Measurements from ENCODE around the gene NELFB.

The NELFB gene

DNA sequence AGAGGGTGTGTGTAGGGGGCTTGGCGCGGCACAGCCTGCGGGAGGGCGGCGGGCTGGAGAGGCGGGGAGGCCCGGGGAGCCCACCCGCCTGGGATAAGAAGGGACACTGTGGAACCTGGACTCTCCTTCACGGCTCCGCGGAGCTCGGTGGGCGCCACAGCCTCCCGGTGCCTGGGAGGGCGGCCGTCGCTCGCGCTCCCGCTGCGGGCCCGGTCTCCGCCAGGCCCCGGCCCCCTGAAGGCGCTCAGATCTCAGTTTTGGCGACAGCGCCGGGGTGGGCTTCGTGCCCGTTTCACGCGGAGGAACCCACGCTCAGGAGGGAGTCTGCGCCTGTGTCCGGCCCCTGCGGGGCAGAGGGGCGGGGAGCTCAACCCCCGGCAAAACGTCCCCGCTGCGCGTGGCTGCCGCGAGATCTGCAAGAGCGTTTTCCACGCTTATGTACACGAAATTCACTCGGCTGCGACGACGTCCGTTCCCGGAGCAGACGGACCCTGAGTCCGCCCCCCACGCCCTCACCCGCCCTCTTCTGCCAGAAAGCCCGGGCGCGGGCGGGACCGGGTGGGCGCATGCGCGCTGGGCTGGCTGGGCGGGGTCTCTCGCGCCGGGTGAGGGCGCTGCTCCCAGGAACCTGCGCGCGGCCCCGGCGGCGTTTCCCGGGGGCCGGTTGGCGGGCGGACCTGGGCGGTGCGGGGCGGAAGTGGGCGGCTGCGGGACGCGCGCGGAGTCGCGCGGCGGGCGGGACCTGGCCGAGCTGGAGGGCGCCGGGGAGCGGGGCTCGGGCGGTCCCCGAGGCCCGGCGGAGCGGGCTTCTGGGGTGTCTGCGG, at the start of gene NELFB:
Gene NELFB (plus strand): TSS at position 704 of the 824 bp plus-strand sequence.
- peak; percentile 98 for DNase-seq (ENCODE audit: low read depth)

DNA sequence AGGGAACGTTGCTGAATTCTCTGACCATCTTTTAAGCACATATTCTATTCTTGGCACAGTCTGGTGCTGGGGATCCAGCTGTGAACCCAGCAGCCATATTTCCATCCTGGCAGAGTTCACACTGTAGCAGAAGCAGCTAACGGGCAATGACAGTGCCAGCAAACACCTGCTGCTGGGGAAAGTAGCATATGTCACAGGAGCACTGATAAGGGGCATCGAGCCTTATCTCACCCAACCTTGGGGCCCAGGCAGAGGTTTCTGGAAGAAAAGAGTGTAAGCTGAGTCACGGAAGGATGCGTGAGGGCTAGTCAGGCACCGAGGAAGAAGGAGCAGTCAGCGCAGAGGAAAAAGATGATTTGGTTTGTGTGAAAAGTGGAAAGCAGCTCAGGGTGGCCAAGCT, 48.5 kb upstream of the NELFB start:
- no peak for DNase-seq (ENCODE audit: low read depth)

DNA sequence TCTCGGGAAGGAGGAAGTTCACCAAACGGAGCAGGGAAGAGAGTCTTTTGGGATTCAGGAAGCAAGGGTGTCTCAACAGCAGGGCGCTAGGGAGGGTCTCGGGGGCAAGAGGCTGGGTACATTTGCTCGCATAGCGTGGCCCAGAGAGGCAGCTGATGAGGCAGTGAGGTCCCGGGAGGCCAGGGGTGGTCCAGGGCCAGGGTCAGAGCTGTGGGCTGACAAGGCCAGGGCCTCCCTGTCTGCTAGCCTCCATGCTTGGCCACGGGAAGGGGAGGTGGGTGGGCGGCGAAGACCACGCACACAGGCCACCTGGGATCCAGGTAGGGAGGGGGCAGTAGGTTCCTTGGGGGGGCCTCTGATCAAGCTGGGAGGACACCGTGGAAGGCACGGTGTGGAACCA, 43.6 kb upstream of the NELFB start:
- DNase-seq (ENCODE audit: low read depth) = no peak

DNA sequence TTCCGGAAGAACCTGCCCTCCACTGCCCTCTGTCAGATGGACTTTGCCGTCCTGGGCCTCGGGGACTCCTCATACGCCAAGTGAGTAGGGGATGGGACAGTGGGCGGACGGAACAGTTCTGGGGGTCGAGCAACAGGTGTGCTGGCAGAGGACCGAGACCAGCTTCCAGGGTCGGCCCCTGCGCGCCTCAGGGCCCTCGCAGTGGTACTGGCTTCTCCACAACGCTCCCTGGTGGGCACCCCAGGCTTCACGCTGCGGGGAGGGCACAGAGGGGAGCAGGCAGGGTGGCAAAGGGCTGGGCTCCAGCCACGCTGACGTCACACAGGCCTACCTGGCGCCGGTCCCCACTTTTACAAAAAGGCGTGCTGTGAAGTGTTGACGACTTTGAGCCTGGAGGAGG, 42.6 kb upstream of the NELFB start:
- no peak for DNase-seq (ENCODE audit: low read depth)

DNA sequence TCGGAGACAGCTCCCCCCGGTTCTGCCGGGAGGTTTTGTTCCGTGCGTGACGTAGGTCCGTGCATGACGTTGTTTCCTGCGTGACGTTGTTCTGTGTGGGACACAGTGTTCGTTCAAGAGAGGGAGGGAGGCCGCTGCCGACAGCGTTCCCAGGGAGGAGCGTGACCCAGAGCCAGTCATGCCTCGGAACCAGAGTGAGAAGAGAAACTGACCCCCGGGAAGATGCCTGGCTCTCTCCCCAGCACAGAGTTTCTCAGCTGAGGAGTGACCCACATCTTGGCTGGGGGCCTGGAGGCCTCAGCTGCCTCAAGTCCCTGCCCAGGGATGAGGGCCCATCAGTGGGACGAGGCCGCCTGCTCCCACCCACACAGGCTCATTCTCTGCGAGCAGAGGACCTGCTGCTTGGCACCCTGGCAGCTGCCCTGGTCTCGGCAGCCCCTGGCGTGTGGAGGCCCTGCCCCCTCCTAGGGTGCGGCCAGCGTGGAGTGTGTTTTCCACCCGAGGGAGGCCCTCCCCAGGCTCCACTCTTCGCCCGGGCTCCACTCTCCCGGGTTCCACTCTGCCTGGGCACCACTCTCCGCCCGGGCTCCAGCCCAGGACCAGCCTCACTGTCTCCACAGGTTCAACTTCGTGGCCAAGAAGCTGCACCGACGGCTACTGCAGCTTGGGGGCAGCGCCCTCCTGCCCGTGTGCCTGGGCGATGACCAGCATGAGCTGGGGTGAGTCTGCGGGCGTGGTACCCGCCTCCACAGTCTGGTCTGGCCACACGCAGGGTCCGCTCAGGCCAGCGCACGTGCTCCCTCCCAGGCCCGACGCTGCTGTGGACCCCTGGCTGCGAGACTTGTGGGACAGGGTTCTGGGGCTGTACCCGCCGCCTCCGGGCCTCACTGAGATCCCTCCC, 41.7 kb upstream of the NELFB start:
- no peak for DNase-seq (ENCODE audit: low read depth)

DNA sequence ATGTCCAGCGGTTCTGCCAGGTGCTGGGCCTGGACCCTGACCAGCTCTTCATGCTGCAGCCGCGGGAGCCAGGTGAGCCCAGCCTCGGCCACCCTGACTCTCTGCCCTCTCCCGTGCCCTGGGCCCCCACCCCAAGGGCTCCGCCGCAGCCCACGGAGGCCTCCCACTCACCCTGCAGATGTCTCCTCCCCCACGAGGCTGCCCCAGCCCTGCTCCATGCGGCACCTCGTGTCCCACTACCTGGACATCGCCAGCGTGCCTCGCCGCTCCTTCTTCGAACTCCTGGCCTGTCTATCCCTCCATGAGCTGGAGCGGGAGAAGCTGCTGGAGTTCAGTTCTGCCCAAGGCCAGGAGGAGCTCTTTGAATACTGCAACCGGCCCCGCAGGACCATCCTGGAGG, 40.5 kb upstream of the NELFB start:
- DNase-seq (ENCODE audit: low read depth) = no peak

DNA sequence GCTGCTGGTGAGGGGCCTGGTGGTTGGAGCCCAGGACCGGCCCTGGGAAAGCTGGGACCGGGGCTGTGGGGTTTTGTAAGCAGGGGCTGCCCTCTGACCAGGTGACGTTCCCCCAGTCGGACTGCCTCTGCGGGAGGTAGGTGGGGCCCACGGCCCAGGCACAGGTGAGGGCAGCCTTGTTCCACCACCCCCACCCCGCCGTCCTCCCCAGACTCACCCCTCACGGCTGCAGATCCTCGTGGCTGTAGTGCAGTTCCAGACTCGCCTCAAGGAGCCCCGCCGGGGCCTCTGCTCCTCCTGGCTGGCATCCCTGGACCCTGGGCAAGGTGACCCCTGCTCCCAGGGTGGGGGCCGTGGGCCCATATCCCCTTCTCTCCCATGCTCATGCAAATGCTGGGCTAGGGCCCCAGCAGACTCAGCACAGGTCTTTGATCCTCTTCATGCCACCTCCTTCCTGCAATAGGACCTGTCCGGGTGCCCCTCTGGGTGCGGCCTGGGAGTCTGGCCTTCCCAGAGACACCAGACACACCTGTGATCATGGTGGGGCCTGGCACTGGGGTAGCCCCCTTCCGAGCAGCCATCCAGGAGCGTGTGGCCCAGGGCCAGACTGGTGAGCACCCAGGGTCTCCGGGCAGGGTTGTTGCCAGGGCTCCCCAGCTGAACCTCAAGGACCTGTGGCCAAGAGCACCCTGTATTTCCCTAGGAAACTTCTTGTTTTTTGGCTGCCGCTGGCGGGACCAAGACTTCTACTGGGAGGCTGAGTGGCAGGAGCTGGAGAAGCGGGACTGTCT, 39.7 kb upstream of the NELFB start:
- DNase-seq (ENCODE audit: low read depth) = no peak

DNA sequence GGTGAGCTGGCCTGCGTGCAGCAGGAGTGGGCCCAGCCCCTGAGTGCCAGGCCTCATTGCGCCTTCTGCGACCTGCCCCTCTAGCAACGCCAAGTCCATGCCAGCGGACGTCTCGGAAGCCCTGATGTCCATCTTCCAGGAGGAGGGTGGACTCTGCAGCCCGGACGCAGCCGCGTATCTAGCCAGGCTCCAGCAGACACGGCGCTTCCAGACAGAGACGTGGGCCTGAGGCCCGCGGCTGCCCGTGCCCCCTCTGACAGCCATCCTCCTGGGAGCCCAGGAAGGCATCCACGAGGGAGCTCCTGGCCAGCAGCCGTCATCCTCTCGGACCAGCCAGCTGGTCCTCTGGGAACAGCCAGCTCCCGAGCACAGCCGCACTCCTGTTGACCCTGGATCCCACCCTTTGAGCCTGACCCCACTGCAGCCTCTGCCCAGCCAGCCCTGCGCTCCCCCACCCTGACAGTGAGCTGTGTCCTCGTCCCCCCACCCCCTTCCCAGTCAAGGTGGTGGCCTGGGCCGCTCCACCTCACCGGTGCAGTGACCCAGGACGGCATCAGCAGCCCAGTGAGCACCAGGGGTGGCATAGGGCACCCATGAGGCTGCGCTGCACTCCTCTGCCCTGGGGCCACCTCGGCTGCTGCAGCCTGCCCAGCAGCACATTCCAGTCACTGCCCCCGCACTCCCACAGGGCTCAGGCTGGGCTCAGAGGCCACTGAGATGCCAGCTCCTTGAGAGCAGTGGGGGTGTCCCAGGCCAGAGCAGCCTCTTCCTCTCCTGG, 38.8 kb upstream of the NELFB start:
- DNase-seq (ENCODE audit: low read depth) = no peak

DNA sequence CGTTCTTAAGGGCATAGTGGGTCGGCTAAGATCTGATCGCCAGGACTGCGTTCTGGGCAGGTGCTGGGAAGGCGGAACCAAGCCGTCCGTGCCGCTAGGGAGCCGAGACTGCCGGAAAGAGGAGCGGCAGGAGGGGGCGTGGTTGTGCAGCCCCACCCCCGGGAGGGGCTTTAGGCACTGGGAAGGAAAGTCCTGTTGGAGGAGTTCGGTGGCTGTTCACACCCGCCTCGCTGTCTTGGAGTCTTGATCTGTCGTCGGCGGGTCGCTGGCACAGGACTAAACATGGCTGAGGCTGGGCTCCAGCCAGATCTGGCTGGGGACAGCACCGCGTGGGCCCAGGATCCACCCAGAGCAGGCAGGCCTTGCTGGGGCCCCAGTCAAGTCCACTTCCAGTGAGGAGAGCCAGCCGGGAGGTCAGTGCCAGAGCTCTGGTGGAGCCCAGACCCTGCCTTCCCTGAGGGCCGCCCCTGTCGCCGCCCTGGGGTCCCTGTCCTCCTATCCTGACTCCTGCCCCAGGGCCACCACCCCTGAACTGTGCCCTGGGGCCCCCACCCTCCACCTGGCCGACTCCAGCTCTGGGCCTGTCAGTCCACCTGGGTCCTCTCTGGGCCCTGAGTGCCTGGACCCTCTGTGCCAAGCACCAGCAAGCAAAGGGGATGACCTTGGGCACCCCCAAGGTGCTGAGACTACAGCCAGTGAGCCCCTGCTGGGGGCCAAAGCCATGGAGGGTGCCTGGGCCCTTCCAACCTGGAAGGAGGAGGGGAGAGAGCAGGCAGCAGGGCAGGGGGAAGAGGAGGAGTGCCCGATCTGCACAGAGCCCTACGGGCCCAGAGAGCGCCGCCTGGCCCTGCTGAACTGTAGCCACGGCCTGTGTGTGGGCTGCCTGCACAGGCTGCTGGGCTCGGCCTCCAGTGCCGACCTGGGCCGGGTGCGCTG, 37.6 kb upstream of the NELFB start:
- no peak for DNase-seq (ENCODE audit: low read depth)

DNA sequence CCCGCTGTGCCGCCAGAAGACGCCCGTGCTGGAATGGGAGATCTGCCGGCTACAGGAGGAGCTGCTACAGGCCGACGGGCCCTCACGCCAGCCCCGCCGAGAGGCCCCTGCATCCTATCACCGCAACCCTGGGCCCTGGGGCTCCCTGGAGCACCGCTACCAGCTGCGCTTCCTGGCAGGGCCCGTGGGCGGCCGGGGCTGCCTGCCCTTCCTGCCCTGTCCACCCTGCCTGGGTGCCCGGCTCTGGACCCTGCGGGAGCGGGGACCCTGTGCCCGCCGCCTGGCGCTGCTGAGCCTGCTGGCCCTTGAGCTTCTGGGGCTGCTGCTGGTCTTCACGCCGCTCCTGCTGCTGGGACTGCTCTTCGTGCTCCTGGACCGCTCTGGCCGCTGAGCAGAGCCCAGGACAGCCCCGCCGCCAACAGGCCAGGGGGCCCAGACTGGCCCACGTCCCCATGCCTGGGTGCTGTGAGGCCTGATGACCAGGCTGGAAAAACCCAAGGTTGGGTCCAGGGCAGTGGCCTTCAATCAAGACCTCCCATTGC, 36.8 kb upstream of the NELFB start:
- no peak for DNase-seq (ENCODE audit: low read depth)

DNA sequence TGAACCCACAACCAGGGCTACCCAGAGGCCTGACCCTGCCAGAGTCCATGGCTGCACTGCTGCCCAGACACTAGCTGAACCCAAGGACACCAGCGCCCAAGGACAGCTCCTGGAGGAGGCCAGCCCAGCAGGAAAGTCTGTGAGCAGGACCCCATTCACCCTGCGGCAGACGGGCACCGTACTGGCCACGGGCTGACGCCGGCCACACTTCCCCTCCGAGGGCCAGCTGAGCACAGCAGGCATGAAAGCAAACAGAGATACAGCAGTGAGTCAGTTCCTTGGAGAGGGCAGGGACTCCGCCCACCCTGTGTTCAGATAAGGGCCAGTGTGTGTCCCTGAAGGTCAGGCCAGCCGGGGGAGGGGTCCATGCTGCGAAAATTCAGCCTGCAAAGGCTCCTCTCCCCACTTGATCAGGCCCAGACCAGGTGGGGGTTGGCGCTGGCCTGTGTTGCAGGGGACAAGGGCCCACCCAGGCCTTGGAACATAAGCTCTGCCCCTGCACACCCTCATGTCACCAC, 36.3 kb upstream of the NELFB start:
- DNase-seq (ENCODE audit: low read depth) = no peak

DNA sequence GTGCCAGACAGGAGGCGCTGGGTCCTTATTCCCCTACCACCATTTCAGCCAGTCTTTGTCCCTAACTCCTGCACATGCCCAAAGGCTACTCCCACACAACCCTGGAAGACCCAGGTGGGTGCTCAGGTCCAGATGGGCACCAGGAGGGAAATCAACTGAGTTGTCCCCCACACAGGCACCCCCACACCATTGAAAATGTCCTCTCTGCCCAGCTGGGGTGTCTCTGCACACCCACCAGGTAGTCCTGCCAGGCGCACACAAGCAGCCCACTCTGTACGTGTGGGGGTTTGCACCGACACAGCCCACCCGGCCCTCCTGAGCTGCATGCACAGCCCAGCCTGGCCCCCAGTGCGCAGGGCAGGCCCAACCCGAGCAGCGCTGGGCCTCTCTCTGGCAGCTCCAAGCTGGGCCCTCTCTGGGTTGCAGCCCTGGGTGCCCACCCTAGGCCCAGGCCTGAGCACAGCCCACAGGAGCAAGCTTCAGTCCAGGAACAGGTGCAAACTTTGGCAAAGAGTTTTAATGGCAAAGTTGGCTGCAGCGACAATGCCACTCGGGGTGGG, 35.3 kb upstream of the NELFB start:
- DNase-seq (ENCODE audit: low read depth) = no peak

DNA sequence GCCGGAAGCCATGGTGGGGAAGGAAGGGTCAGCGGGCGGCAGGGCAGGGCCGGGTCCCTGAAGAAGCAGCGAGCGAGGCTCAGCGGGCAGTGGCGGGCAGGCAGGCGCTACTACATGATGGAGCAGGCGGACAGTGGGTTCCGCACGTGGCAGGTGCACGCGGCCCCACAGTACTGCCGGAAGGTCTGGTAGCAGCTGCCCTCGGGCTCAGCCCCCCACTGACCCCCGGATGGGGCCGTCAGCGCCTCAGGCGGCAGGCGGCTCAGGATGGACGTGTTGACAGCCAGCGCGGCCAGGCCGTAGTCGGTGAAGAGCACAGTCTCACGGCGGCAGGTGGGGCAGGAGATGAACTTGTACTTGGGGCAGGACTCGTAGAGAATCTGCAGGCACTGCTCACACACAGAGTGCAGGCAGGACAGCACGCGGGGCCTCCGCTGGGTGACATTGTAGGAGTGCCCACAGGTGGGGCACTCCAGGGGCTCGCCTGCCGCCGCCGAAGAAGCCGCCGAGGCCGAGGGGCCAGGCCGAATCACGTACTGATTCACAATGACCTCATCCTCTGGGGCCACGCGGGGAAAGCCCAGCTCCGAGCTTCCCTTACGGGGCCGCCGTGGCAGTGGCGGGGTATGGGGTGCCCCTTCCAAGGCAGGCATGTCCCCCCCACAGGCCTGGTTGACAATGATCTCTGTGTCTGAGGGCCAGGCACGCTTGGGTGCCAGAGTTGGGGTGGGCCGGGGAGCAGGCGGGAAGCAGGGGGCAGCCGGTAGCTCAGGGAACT, 34.6 kb upstream of the NELFB start:
- no peak for DNase-seq (ENCODE audit: low read depth)

DNA sequence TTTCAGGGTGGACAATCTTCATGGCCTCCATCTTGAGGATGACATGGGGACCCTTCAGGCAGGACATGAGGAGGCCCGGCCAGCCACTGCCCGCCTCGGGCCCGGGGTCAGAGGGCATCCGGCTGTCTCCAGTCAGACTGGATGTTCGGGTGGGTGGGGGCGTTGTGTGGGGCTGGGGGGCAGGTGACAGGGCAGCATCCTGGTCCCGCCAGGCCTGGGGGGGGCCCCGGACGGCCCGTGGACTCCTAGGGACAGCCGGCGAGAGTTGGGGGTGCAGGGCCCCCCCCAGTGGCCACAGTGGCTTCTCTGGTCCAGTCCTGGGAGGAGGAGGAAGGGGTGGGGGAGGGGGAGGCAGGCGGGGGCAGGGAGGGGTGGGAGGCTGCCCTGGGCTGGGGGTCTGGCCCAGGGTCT, 34.0 kb upstream of the NELFB start:
- DNase-seq (ENCODE audit: low read depth) = no peak

DNA sequence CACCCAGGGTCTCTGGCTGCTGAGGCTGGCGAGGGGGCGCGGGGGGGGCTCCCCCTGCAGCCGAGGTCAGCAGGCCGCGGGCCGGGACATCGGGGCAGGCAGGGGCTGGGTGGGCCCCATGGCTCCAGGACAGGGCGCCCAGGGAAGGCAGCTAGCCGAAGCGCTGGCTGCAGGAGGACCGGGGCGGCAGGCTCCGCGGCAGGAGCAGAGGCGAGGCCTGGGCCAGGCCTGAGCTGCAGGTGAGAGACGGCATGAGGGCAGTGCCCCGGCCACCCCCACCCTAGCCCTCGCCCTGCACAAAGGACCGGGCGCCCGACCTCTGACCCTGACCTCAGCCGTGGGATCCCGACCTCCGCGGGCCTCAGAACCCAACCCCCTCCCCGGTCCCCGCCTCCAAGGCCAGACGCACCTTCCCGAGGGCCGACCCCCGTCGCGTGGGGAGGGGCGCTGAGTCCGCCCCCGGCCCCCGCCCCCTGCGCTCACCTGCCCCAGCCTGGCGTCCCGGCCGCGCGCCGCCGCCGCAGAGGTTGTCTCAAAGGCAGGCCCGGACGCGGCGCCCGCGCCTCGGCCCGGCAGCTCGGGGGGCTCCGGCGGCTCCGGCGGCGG, 33.5 kb upstream of the NELFB start:
- no peak for DNase-seq (ENCODE audit: low read depth)

DNA sequence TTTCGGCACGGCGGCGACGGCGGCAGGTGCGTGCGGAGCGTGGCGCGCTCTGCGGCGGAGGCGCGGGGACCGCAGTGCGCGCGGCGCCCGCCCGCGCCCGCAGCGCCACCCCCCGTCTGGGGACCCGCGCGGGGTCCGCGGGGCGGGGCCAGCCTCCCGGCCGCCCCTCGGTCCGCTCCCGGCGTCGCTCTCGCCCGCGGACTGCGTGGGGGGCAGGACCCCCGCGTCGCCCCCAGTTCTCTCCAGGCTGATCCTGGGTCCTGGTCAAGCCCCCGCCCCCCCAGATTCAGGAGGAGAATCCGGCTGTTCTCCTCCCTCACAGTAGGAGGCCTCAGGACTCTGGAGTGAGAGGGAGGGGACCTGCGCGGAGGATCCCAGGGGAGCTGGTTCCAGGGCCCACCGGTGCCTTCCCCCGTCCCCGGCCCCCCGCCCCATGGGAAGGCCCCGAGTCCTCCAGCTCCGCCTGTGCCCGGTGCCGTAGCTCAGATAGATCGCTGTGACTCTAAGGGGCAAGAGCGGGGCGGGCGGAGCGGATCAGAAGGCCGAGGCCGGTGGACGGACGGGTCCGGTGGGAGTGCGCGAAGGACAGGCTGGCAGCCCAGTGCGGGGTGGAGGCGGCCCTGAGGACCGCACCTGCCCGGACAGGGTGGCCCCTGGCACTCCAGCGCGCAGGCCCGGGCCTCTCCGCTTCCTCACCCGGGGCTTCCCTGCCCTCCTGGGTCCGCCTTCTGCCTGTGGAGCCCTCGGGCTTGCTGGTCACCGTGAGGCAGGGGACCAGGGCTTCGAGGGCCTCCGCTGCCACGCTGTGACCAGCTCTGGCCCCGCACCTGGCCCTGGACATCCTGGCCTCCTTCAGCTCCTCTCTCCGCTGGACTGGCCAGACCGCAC, 32.7 kb upstream of the NELFB start, which contains the start of gene RNF208:
Gene RNF208 (minus strand): TSS at position 51 of the 888 bp plus-strand sequence. CDS start 1,028 bp downstream, outside the sequence.
- no peak for DNase-seq (ENCODE audit: low read depth)

Measured in activated T-cell treated with anti-CD3 and anti-CD28 coated beads for 1 hour (primary cell).